ENCODE data around the gene ADPRM.
"Not testable (repeated sequence)": the region's sequence is repeated elsewhere in the genome, so short reads cannot be mapped to it uniquely, and the experiment has no call there.

Gene ADPRM

GRCh38 chr17:10697092-10698081 lies at the start of gene ADPRM, which contains the start of gene SCO1:
Gene ADPRM, plus strand, starts transcription at chr17:10697594. Its CDS starts 7,333 bp downstream, at chr17:10704927.
Gene SCO1, minus strand, starts transcription at chr17:10697533. Its CDS starts 26 bp downstream, at chr17:10697507.
- DNase-seq = peak; percentile 92

GRCh38 chr17:10648381-10648780 lies 49.0 kb upstream of the ADPRM start:
- no peak for DNase-seq

GRCh38 chr17:10648956-10649355 lies 48.4 kb upstream of the ADPRM start:
- DNase-seq = no peak

- no peak for DNase-seq
These were observed 47.8 kb upstream of the ADPRM start for GRCh38 chr17:10649602-10650001.

- DNase-seq = no peak
These were observed 45.5 kb upstream of the ADPRM start for GRCh38 chr17:10651927-10652326.

GRCh38 chr17:10652984-10653659 lies 44.3 kb upstream of the ADPRM start:
- DNase-seq = no peak

- no peak for DNase-seq
These were observed 43.4 kb upstream of the ADPRM start for GRCh38 chr17:10653987-10654386.

- no peak for DNase-seq
These were observed 40.2 kb upstream of the ADPRM start, which contains the start of gene MYH3 for GRCh38 chr17:10657148-10657547. Gene MYH3, minus strand, starts transcription at chr17:10657309. Its CDS starts 2,245 bp downstream, at chr17:10655064.

GRCh38 chr17:10657879-10658278 lies 39.5 kb upstream of the ADPRM start:
- DNase-seq = no peak

- DNase-seq = no peak
These were observed 36.0 kb upstream of the ADPRM start for GRCh38 chr17:10661437-10661836.

- no peak for DNase-seq
These were observed 34.2 kb upstream of the ADPRM start for GRCh38 chr17:10663231-10663630.

GRCh38 chr17:10664571-10664970 lies 32.8 kb upstream of the ADPRM start:
- no peak for DNase-seq

- DNase-seq = no peak
These were observed 30.5 kb upstream of the ADPRM start for GRCh38 chr17:10666906-10667305.

GRCh38 chr17:10668775-10669174 lies 28.6 kb upstream of the ADPRM start:
- DNase-seq = no peak

- no peak for DNase-seq
These were observed 24.1 kb upstream of the ADPRM start for GRCh38 chr17:10673312-10673711.

- DNase-seq = no peak
These were observed 22.7 kb upstream of the ADPRM start for GRCh38 chr17:10674704-10675103.

GRCh38 chr17:10681866-10682446 lies 15.4 kb upstream of the ADPRM start:
- no peak for DNase-seq

GRCh38 chr17:10683853-10684252 lies 13.5 kb upstream of the ADPRM start:
- peak; percentile 3 for DNase-seq

- DNase-seq = no peak
These were observed 9.9 kb upstream of the ADPRM start for GRCh38 chr17:10687499-10687898.

GRCh38 chr17:10695875-10696407 lies 1.5 kb upstream of the ADPRM start:
- not testable (repeated sequence) for DNase-seq

- DNase-seq = no peak
These were observed 863 bp downstream of the ADPRM start for GRCh38 chr17:10698096-10698818.

- DNase-seq = no peak
These were observed 2.5 kb downstream of the ADPRM start for GRCh38 chr17:10699856-10700255.
